GM12801 (cell line): ENCODE data around the gene TSN.

ENCODE experiments used
- CTCF ChIP-seq: IDR thresholded peaks from one replicate; pipeline ENCODE4 v1.5.1; 2011; ENCODE audit warnings: control low read depth; ENCODE audit not compliant: insufficient read length; ENCODE audit errors: extremely low read depth

TSN gene

GRCh38 chr2:121736140-121736461, 19.4 kb upstream of the TSN start:
- TF ChIP-seq CTCF = no peak

- TF ChIP-seq CTCF = no peak
These were observed 18.8 kb upstream of the TSN start, which contains the start of gene NIFK for GRCh38 chr2:121736462-121737336. NIFK (minus strand) TSS chr2:121736875; CDS start chr2:121736850, 25 bp downstream.

- no peak for TF ChIP-seq CTCF
These were observed 14.5 kb upstream of the TSN start for GRCh38 chr2:121740973-121741372.

- TF ChIP-seq CTCF = no peak
These were observed 14.0 kb upstream of the TSN start for GRCh38 chr2:121741450-121741849.

- no peak for TF ChIP-seq CTCF
These were observed 9.3 kb upstream of the TSN start for GRCh38 chr2:121746071-121746578.

GRCh38 chr2:121748202-121748601, 7.2 kb upstream of the TSN start:
- no peak for TF ChIP-seq CTCF

- no peak for TF ChIP-seq CTCF
These were observed 607 bp upstream of the TSN start for GRCh38 chr2:121754851-121755236.
